GM10847 (cell line): Measurements from ENCODE around the gene DYNC1LI1.

Source experiments
- POLR2A ChIP-seq: IDR thresholded peaks from 2 replicates; pipeline ENCODE4 v1.6.1; 2011; ENCODE audit not compliant: insufficient read length; ENCODE audit errors: extremely low read depth

The DYNC1LI1 gene

DNA sequence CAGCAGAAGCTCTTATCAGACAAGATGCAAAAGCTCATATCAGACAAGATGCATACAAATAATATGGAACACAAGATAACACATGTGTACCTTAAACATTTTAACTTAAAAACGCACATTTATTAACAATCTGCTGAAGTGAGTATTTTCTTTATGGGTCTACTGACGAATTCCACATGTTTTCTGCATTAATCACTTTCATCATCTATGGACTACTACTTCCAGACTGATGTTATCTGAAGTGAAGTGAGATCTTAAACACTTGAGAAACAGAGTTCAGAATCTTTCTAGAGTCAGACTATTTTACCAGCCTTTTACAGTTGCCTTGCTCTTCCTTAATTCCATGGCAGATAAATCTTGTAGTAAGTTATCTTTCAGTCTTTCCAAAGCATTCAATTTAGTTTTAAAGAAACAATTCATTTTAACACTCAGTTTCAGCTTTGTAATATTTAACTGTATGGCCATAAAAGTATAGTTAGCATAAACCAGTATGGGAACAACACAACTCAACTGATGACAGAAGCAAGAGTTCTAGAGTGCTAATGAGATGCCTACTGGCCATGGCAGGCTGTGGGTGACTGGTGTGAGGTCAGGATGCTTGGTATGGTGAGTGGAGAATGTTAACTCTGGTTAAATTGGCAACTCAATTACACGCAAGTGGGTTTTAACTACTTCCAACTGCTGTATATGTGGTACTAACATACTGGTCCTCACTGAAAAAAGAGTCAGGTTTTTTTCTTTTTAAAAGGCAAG, 77.8 kb downstream of the DYNC1LI1 start:
- TF ChIP-seq POLR2A: no peak

DNA sequence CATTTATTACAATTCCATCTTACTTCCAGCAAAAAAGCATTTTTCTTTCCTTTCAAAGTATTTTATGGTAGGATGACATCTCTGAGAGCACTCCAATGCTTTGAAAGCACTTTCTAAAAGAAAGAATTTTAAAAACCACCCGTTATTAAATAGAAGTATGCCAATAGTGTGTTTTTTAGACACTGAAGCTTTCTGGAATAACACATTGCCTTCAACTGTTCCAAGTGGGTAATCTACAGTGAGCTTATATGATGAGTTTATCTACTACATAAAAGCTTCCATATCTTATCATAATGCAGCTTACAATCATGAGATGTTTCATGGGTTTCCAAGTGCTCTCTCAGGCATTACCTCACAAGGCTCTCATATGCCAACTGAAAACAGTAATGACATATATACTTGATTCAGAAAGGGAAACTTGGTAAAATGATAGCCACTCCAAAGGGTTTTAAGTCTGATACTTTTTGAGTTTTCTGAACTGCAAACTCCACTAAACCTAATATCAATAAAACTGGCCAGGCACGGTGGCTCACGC, 82.1 kb downstream of the DYNC1LI1 start:
- no peak for TF ChIP-seq POLR2A

DNA sequence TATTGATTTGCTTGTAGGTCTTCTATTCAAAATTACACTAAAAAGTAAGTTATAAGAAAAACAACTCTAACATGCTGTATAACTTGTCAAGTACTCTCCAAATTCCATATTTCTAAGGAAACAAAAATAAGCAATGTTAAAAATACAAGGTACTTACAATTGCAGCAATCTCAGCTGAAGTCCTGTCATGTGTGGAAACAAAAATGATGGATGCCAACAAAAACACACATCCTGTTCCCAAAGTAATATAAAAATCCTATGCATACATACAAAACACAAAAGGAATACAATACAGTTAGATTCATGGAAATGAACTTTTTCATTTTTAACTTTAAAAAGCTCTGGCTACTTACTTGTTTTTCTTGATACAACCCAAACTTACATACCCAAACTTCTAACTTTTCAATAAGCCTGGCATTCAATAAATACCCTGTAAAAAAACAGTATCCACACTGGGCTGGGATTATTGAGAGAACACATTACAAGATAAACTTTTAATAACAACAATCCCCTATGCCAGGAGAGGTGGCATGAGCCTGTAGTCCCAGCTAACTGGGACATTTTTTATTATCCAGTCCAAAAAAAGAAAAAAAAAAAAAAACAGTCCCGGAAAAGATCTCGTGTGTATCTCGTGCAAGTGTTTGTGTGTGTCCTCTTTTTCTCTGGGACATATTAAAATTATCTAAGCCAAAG, 82.7 kb downstream of the DYNC1LI1 start:
- no peak for TF ChIP-seq POLR2A

DNA sequence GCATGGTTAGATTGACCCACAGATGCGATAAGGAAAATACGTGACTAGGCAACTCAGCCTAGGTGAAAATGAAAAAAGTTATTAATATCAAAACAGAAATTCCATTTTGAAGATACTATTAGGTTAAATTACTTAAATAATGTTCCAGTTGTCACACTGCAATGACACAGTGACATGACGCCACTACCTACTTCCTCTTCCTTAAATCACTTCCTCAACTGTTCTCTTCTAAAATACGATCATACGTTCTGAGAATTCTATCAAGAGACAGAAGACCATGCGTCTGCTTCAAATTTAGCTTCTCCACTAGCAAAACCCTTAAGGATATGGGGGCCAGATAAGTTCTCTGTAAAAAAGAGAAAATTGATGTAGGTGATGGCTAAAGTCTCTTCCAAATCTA, 86.2 kb downstream of the DYNC1LI1 start:
- no peak for TF ChIP-seq POLR2A

DNA sequence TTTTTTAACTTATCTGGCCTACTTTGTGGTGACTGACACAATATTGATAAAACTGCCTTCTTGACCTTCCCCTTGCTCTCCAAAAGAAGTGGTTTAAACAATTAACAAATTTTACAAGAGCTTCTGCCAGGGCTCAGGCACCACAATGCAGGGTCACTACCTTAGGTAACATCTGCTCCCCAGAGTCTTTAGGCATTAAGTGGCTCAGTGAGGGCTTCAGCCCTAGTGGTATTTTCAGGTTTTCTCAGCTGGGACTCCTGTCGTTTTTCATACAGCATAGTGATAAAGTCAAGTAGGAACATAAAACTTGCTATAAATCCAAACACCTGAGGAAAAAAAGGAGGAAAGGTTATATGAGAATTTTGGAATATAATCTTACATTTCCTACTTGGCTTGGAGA, 86.9 kb downstream of the DYNC1LI1 start:
- TF ChIP-seq POLR2A: no peak

DNA sequence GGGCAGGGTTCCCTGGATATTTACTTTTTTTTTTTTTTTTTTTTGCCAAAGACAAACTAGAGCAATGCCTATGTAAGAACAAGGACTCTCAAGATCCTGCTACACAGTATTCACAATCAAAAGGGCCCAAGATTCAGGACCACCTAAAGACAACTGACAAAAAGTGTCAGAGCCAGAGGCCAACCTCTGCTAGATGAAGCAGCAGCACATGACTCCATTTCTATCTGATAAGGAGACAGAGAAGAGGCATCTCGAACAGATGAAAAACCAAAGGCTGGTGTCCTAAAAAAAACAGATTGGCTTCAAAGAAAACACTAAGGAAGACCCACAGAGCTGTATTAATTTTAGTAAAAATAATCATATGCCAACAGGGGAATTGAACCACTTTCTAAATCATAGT, 88.0 kb downstream of the DYNC1LI1 start:
- TF ChIP-seq POLR2A: no peak

DNA sequence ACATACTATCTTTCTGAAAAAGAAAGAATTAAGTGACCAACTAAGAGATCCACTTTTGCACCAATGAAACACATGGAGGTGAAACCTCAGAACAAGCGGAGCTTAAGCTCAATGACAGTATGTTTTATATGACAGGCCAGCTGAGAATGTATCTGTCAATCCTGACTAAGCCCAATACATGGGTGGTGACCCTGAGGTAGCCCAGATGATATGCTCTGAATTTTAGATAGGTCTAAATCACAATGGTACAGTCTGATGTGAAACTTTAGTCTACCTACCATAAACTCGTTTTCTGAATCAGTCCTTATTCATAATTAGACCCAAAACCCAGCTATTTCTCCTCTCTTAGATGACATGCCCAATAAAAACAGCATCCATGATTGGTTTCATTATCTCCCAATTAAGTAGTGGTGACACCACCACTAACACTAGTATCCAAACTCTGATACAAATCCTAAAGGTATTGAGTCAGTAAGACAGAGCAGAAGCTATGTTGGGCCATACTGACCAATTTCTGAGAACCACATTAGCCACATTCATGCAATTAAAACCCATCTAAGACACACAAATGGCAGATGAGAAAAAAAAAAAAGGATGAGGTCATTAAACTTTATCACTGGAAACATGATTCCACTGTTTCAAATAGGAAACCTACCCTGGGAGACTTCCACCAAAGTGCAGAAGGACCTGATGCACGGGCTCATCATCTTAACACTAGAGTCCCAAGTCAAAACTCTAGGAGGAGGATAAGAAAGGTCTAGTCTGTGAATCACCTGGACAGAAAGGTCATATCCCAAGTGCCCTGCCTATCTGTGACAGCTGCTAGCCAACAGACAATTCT, 88.6 kb downstream of the DYNC1LI1 start:
- no peak for TF ChIP-seq POLR2A

DNA sequence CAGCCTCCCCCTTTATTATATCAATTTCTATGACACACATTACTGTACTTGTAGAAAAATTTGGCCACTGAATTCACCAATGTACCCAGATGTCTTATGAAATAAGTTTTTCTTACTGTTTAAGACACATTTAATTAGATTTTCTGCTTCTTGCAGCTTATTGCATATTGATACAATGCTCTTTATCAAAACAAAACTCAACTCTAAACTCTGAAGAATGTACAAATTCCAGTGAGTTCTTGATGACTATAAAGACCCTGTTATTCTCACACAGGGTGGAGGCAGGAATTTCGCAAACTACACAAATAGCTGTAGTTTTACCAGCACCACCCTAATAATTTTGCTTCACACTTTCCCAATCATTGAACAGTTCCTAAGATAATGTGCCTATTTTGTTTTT, 90.1 kb downstream of the DYNC1LI1 start:
- no peak for TF ChIP-seq POLR2A
